Measurements from ENCODE around the gene SLC29A3.

DNA sequence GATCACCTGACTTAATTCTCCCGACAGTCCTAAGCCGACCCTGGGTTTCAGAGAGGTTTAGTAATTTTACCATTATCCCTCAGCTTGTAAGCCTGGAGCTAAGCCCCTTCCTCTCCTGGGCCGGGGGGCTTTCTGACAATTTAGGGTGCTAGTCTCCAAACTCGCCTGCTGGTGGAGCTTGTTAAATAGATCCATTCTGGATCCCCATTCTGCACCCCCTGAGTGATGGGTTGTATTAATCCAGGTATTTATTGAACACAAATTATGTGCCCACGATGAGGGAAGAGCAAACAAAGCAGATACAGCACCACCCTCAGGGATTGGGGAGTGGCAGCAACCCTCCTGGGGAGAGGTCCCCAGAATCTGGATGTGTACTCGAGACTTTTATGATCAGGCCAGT lies 1.3 kb upstream of the SLC29A3 start:
- TF ChIP-seq GATA3 (IDR thresholded peaks at IDR 0.05; ENCODE audit: low read depth, low read length): no peak
- TF ChIP-seq GATA2 (IDR thresholded peaks at IDR 0.05; ENCODE audit: low read depth, low read length): no peak
